GM19438 (cell line): ENCODE results near the gene CTSC.
"Not testable (repeated sequence)": the region's sequence is repeated elsewhere in the genome, so short reads cannot be mapped to it uniquely, and the experiment has no call there.

Experiments
- ATAC-seq: cut with Tn5 transposase; IDR thresholded peaks from one replicate; pipeline ENCODE4 v1.9.1; 2021; ENCODE audit warnings: low read depth; ENCODE audit not compliant: unreplicated experiment

CTSC gene

DNA sequence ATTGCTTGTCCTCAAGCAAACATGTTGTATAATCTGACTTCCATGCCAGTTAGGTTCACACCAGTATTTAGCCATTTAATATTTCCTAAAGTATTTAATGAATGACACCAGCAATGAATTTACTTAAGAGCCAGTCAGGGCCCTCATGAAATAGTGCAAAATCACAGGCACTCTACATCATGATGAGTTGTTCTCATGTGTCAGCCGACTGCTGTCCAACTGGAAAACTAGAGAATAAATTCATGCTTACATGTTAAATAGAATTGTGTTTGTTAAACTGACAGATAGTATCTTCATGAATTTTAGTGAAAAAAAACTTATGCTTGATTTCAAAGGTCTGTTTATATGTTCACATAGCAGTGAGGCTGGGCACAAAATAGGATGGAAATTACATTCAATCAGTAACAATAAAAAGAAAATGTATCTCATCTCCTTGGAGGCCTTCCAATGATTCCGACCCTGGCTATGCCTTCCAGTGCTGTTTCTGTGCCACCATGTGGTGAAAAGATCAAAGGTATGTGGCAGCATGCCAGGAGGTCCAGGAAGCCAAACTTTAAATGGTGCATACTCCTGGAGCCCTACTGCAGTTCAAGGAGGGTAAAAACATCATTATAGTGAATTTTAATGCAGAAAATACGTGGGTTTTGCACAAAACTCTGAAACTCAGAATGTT, 45.2 kb downstream of the CTSC start:
- no peak for ATAC-seq

DNA sequence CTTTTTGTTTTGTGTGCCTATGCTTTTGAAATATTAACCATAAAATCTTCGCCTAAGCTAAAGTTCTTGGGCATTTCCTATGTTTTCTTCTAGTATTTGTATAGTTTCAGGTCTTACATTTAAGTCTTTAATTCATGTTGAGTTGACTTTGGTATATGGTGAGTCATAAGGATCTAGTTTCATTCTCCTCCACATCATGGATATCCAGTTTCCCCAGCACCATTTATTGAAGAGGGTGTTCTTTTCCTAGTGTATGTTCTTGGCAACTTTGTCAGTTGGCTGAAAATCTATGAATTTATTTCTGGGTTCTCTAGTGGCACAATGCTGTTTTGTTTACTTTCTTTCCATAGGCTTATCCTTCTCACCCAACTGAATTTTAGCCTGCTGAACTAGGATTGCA, 49.0 kb downstream of the CTSC start:
- ATAC-seq: no peak

DNA sequence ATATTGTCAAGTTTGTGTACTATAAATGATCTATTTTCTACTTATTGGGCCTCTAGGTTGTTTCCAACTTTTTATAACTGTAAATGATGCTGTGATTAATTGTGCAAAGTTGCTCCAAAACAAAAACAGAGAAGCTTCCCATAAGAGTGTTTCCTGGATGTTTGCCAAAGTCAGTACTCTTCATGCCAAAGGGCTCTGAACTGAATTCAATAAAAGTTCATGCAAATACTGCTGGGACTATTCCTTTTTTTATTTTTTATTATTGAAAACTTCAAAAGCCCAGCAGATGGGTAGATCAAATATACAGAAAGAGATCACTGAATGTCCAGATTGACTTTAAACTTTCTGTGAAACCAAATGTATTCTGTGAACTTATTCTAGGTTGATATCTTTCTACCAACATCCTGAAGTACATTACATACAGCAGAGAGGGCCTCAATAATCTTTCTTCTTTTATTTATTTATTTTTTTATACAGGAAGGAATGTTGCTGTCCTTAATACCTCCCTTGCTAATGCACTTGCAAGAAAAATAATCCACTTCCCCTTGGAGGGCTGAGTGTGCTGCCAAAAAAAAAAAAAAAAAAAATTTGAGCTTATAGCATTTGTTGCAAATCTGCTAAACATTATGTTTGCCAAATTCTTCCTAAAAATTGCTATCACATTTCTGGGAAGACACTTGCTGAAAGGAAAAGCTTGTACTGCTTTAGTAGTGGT, 53.0 kb downstream of the CTSC start:
- no peak for ATAC-seq

DNA sequence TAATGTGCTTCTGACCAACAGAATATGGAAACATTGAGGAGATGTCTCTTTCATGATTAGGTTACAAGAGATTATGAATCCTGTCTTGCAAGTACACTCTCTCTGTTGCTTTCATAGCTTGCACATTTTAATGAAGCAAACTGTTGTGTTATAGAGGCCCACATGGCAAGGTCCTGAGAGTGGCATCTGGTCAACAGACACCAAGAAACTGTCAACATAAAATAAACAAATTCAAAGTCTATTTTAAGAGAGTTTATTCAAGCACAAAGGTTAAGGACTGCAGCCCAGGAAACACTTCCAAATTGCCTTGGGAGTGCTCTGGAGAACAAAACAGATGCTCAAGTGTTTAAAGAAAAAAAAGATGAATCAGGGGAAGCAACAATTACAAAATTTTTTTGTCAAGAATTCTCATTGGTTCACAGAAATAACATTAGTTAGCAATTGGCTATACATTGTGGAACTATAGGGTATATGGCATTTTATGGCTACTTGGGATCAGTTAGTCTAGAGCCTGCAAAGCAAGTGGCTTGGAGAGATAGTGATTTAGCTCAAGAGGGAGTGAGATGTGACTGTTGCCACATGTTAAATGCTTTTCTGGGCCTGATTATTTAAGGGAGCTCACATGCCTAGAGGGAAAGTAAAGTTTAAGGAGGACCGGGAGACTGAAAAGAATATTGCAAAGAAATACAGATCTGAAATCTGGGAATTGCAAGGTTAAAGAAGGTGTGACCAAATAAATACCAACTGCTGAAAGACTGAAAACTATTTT, 54.6 kb downstream of the CTSC start:
- no peak for ATAC-seq

DNA sequence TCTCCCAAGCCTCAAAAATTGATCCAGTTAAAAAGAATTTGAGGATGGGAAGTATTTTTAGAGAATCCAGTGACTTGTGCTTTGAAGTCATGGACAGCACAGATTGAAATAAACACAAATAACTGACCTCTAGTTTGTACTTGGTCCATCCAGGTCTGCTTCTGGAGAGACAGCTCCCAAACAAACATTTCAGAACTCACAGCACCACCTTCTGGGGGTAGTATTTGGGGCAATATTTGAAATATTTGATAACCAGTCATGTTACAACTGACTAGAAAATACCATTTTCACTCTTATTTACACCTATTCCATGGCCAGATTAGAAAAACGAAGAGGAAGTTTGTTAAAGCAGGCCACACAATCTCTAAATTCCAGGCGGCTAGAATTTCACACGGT, 56.2 kb downstream of the CTSC start:
- no peak for ATAC-seq

DNA sequence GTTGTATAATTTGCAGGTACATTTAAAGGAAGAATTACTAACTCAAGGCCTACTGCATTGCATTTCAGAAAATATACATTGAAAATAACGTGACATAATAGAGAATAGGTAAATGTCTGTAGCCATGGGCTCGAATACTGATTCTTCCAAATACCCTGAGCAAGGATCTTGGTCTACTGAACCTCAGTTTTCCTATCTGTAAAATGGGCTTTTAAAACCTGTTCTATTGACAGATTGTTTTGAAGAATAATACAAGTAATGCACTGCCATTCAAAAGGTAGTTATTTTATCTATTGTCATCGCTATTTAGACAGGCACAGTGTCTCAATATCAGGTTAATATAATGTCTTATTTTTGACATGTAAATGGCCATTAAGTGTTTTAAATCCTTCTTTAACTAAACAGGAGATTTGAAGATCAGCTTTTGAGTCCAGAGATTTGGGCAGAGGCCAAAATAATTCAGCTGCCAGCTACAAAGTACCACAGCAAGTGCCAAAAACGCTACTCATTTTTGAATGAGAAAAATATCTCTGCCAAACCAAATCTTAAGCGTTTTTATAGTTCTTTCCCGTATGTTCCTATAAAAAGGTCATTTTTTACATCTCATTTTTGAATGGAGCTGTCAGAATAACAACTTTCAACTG, 56.7 kb downstream of the CTSC start:
- ATAC-seq: no peak

DNA sequence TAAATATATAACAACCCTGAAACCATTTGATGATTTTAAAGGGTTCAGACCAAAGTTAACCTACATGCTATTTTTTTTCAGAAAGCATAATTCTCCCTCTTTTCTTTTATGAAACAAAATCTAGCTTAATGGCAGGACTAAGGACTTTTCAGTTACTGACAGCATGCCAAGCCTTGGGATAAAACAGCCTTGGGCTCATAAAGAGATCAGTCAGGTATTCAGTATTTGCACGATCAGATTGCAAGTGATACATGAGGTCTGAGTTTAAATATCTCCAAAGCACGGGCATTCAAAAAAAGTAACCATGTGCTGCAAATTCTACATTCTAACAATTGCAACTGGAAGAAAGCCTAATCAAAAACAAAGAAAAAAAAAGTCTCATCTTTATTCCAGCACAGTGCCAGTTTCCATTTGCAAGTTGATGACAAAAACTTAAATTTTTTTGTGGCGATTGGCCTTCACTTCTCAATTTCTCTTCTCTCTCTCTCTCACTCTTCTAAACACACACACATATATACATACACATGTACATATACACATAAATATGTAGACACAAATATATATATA, 60.1 kb downstream of the CTSC start:
- no peak for ATAC-seq

DNA sequence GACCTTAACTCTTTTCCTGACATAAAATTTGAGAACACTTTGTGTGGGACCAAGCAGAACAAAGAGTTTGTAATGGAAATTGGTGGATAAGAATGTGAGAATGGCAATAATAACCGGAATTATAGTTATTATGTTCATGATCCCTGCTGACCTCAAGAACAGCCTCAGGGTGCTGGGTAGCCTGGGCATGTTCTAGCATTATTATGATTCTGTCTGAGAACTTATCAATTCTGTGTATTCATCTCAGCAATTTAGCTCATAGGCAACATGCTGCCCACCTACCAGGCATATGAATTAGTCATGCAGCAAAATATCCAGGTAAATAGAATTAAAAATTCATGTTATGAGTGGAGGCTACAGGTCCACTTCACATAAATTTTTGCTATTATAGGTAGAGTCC, 61.9 kb downstream of the CTSC start:
- ATAC-seq: no peak

DNA sequence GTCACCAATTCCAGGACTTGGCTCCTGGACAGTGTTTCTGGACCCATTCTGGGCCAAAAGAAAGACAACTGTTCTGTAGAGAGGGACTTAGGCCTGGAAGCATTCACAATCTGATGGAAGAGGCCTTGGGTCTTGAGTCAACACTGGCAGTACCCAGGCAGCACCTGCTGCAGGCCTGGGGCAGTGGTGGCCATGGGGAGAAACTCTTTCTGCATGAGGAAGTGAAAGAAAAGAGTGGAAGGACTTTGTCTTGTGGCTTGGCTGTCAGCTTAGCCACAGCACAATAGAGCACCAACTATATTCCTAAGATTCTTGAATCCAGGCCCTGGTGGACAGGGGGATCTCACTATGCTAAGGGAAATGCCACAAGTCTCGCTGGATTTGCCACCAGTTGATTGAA, 70.6 kb downstream of the CTSC start:
- no peak for ATAC-seq

DNA sequence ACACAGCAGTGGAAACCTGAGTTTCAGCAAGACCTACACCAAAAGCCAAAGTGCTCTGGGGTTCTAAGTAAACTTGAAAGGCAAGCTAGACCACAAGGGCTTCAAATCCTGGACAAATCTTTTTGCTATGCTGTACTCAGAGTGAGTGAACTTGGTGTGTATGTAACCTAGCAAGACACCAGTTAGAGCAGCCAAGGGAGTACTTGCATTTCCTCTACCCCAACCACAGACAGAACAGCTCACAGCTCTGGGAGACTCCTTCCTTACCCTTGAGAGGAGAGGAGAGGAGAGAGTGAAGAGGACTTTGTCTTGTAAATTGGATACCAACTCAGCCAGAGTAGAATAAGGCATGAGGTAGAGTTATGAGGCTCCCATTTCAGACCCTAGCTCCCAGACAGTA, 71.4 kb downstream of the CTSC start:
- no peak for ATAC-seq

DNA sequence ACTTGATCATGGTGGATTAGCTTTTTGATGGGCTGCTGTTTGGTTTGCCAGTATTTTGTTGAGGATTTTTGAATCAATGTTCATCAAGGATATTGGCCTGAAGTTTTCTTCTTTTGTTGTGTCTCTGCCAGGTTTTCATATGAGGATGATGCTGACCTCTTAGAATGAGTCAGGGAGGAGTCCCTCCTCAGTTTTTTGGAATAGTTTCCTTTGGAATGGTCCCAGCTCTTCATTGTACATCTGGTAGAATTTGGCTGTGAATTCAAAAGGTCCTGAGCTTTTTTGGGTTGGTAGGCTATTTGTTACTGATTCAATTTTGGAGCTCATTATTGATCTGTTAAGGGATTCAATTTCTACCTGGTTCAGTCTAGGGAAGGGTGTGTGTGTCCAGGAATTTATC, 78.1 kb downstream of the CTSC start:
- no peak for ATAC-seq

DNA sequence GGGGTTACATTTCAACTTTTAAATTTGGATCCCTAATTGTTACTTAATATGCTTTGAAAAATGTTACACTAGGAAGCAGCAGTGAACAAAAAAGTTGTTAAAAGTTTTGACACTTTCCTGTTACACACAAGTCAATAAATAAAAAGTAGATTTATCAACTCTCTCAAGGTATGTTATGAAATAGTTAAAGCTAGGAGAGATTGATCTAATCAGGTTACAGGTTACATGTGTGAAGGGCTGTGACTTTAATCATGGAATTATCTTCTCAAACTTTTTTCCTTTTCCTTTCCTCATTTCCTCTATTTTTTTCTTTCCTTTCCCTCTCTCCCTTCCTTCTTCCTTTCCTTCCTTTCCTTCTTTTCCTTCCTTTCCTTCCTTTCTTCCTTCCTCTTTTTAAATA, 85.3 kb downstream of the CTSC start:
- no peak for ATAC-seq

DNA sequence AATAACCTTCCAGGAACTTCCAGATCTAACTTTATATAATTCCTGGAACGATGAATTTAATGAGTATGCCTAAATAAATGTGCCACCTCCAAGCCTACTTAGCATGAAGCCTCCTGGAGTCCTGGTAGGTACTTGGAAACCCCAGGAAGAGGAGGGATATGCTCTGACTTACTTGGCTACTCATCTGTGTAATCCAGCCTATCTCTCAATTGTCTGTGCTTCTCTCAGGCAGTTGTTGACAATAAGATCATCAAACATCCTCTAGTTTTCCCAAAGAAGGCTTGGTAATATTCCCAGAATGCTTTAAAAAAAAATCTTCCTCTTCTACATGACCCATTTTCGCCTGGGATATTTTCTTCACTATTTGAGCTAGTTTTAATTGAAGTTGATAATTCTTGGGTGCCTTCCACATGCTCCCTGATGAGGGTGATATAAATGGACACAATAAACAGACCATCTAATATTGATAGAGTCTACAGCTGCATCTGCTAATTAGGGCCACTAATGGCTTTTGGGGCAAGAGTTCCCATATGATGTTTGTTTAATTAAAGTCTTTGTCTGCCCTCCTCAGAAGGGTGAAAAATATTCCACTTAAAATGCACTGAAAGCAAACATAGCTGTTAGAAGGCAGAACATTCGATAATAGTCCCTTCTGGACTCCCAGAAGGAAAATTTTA, 86.8 kb downstream of the CTSC start:
- no peak for ATAC-seq

DNA sequence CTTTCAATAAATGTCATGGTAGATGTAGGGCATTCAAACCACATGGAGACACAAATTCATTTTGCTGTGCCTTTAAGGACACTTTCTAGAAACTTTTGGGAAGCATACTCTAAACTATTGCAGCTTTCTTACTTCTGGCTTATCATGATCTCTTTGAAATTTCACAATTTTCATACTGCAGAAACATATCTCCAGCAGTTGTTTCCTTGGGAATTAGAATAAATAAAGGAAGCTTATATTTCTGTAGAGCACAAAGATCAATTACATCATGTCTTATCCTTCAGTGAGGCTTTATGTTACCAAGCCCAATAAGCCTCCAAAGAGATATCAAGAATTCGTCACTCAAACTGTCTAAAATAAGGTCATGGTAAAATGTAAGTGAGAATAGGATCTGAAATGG, 87.8 kb downstream of the CTSC start:
- ATAC-seq: no peak

DNA sequence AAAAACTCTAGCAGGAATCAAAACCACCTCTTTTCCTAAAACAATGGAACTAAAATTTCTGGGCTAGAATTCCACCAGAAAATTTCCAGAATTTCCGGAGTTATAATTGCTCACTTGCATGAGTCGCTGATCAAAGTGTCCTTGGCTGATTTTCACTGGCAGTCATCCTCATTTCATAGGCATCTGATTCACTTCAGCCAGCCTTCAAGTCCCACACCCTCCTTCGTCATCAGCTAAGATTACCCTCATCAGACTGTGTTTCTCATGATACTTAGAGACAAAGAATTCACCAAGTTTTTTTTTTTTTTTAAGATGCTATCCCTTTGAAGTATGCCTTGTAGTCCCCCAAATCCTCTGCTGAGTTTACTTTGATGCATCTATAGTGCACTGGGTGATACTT, 90.8 kb downstream of the CTSC start:
- no peak for ATAC-seq

DNA sequence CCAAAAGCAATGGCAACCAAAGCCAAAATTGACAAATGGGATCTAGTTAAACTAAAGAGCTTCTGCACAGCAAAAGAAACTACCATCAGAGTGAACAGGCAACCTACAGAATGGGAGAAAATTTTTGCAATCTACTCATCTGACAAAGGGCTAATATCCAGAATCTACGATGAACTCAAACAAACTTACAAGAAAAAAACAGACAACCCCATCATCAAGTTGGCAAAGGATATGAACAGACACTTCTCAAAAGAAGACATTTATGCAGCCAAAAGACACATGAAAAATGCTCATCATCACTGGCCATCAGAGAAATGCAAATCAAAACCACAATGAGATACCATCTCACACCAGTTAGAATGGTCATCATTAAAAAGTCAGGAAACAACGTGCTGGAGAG, 92.0 kb downstream of the CTSC start:
- ATAC-seq: not testable (repeated sequence)
